Anterior cingulate cortex (tissue), 58 donors: ENCODE measurements around the gene LMF2.
"Not testable (repeated sequence)": the region's sequence is repeated elsewhere in the genome, so short reads cannot be mapped to it uniquely, and the experiment has no call there.

ENCODE experiments used
- DNase-seq, 58 donors: peaks; one replicate each; lab custom pipeline; 2025; lab: John Stamatoyannopoulos, UW

The LMF2 gene

GRCh38 chr22:50525104-50525857, 17.8 kb upstream of the LMF2 start, which contains the start of gene SCO2:
Gene SCO2 (minus strand): TSS chr22:50525598. CDS start chr22:50524411, 1,187 bp downstream.
- peak; percentile 44 to 97 (median 91) for DNase-seq

- no peak for DNase-seq
Measured at GRCh38 chr22:50524676-50525103, 17.2 kb upstream of the LMF2 start.

DNA sequence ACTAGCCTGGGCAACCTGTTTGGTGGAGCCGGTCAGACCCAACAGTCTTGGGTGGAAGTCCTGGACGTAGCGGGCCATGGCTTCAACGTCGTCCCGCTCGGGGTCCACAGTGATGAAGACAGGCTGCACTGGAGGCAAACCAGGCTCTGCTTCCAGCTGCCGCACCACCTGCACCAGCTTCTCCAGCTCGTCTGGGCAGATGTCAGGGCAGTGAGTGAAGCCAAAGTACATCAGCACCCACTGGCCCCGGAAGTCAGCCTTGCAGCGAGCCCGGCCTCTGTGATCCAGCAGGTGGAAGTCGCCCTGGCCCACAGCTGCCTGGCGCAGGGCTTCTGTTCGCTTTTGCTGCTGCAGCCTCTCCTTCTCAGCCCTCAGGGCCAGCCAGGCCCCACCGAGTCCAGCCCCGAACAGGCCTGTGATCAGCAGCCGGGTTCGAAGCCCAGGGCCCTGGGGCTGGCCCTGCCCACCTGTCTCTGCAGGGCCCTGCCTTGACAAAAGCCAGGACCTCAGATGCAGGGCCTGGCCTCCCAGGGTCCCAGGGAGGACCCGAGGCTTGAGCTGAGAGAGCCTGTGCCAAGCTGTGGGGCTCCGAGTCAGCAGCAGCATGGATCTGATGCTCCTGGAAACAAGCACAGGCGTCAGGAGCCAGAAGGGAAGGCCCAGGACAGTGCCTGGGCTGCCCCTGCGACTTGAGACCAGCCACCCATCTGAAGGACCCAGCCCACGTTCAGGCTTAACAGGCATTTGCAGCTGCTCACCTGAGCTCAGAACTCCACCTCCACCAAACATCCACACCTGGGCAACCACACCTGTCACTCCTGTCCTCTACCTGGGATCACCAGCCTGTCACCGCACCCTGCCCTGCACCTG, 16.5 kb upstream of the LMF2 start:
- DNase-seq: no peak

GRCh38 chr22:50523458-50523805, 15.9 kb upstream of the LMF2 start:
- DNase-seq: no peak

- no peak for DNase-seq
Measured at GRCh38 chr22:50522806-50523438, 15.4 kb upstream of the LMF2 start.

- no peak for DNase-seq
Measured at GRCh38 chr22:50522208-50522805, 14.8 kb upstream of the LMF2 start.

GRCh38 chr22:50521710-50522109, 14.2 kb upstream of the LMF2 start:
- no peak for DNase-seq

- DNase-seq: no peak
Measured at GRCh38 chr22:50520826-50521453, 13.4 kb upstream of the LMF2 start.

- not testable (repeated sequence) for DNase-seq
Measured at GRCh38 chr22:50520184-50520583, 12.7 kb upstream of the LMF2 start.

DNA sequence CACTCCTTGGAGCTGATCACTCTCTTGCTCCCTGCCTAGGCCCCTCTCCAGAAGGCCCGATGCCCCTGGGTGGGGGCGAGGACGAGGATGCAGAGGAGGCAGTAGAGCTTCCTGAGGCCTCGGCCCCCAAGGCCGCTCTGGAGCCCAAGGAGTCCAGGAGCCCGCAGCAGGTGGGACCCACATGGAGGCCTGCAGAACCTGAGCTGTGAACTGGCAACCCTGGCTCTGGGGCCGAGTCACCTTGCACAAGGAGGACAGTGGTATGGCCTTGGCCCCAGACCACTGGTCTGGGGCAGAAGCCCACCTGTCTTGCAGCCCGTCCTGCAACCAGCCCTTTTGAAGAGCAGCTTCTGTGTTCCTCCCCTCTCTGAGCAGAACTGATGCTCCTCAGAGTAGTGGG, 11.6 kb upstream of the LMF2 start:
- no peak for DNase-seq

GRCh38 chr22:50518606-50519005, 11.1 kb upstream of the LMF2 start:
- no peak for DNase-seq

DNA sequence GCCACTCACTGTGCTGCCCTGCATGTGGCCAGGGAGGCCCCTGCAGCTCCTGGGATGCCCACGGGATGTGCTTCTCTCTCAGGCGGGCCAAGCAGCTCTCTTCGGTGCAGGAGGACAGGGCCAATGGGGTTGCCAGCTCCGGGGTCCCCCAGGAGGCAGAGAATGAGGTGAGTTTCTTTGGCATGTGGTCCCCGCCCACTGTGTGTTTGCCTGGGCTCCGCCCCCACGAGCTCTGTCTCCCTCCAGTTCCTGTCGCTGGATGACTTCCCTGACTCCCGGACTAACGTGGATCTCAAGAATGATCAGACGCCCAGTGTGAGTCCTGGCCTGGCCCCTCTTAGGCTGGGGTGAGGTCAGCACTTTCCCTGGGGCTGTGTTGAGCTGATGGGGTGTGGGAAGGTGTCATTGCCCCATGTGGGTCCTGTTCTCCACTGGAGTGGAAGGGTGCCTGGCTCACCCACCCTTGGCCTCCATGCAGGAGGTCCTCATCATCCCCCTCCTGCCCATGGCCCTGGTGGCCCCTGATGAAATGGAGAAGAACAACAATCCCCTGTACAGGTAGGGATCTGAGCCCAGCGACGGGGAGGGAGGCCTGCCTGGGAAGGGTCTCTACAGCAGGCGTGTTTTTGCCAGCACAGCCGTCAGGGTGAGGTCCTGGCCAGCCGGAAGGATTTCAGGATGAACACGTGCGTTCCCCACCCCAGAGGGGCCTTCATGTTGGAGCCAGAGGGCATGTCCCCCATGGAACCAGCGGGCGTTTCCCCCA, 10.2 kb upstream of the LMF2 start:
- no peak for DNase-seq

DNA sequence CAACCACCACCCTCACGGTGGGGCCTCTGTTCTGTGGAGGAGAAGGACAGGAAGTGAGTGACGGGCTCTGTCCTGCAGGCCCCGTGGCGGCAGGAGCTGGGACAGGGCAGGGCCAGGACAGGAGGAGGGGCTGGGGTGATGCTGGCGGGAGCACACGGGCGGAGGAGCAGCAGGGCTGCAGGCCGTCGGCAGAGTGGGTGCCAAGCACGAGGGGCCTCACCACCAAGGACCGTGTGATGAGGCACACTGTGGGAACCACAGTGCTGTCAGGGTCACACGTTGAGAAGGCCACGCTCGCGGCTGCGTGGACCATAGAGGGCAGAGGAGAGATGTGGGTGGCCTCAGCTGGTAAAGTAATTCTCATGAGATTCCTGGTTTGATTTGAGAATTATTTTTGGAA, 9.4 kb upstream of the LMF2 start:
- DNase-seq: no peak

DNA sequence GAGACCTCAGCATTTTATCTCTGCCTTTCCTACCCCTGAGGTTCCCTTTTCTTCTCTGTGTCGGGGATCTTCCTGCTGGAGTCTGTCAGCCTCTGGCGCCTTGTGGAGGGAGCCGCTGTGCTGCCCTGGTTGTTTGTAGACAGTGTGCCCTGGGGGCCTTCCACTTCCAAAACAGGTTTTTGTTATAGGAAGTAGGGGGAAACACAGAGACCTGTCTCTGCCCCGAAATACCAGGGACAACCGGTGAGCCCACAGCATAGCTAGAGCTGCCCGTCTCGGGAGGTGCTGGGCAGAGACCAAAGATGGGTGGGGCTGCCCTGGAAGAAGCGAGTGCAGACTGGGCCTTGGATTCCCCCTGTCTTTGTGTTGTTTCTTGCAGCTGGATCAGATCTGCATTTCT, 8.6 kb upstream of the LMF2 start:
- no peak for DNase-seq

DNA sequence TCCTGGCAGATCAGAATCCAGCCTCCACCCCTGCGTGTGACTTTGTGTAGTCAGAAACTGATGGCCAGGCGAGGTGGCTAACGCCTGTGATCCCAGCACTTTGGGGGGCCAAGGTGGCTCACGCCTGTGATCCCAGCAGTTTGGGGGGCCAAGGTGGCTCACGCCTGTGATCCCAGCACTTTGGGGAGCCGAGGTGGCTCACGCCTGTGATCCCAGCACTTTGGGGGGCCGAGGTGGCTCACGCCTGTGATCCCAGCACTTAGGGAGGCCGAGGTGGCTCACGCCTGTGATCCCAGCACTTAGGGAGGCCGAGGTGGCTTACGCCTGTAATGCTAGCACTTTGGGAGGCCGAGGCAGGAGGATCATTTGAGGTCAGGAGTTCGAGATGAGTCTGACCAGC, 5.7 kb upstream of the LMF2 start:
- no peak for DNase-seq

DNA sequence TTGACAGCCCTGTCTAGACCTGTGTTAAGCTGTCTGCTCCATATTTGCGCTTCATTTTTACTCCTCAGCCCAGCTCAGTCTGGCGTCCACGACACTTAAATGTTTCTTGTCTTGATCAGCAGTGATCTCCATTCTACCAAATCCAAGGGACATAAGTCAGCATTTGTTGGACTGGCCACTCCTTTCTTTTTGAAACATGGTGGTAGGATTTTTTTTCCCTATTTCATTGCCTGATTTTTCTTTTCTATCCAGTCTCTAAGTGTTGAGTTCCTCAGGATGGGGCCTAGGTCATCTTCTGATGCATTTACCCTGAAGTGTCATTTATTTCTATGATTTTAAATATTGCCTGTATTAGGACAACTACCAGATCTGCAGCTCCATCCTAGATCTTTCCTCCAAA, 1.4 kb upstream of the LMF2 start:
- no peak for DNase-seq

DNA sequence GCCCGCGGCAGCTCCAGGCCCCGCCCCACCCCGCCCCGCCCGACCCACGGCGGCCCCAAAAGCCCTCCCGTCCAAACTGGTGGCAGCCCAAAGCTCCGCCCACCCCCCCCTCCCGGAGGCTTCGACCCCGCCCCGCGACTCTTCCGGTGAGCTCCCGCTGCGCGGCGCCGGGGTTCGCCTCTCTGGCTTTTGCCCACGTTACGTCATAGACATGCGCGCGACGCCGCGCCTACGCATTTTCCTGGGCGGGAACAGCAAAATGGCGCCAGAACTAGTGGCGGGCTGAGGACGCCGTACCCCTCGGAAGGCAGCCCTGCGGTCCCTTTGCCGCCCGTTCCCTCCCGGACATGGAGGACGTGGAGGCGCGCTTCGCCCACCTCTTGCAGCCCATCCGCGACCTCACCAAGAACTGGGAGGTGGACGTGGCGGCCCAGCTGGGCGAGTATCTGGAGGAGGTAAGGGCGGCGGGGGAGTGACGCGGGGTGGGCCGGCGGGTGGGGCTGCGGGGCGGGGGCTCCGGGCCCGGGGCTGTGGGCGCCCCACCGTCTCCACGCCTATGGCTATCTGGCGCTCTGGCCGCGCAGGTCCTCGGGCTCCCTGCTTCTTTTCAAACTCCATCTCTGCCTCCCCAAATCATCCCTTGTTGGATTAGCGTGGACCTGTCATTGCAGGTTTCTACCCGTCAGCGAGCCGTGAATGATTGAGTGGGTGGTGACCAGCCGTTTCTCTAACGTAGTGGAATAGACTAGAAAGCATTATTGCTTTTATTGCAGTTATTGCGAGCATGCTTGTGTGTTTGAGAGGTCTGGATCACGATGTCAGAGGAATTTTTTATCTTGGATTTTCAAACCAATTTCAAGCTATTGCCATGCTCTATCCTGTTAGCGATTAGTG, 736 bp upstream of the LMF2 start, which contains the start of gene NCAPH2:
NCAPH2 (plus strand) TSS at position 234 of the 894 bp plus-strand sequence; CDS start at position 348, 114 bp downstream.
- DNase-seq: peak in 49 of 58 donors; percentile 84 to 100 (median 99)
